NK-92 (cell line): ENCODE data around the gene ARHGEF16.

Experiments used
- DNase-seq: peaks from one replicate; lab custom pipeline; 2025; ENCODE audit not compliant: unreplicated experiment; lab: John Stamatoyannopoulos, UW

ARHGEF16 gene

DNA sequence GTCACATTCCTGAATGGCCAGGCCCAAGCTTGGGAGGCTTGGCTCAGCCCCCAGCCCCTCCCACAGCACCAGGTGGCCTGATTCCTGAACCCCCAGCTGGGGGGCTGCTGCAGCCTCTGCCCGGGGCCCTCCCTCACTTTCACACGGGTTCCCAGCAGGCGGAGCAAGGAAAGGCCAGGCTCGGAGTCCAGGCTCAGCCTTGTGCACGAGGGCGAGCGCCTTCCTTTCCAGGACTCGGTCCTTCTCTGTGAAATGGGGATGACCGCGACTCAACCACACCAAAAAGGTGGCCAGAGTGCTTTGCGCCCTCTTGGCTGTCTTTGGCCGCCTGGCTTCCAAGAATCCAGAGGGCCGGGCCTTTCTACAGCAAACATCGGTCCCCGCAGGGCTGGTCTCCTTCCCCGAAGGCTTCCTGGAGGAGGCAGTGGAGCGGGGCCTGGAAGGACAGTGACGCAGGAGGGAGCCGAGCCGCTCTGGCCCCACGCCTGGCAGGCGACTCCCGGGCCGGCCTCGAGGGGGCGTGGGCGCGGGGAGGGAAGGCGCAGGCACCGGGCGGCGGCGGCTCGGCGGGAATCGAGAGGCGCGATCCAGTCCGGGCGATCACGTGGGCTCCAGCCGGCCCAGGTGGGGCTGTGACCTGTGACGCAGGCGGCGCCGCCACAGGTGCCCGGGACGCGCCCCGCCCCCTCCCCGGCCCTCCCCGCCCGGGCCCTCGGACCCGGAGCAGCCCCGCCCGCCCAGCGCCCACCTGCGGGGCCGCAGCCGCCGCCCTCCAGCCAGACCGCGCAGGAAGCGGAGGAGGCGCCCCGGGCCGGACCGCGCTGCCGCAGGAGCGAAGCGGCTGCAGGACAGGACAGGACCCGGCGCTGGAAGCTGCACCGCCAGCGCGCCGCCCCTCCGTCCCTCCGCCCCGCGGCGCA is at the start of gene ARHGEF16:
Gene ARHGEF16, plus strand, starts transcription at position 775 of the 920 bp plus-strand sequence. CDS start 8,420 bp downstream, outside the sequence.
- no peak for DNase-seq

DNA sequence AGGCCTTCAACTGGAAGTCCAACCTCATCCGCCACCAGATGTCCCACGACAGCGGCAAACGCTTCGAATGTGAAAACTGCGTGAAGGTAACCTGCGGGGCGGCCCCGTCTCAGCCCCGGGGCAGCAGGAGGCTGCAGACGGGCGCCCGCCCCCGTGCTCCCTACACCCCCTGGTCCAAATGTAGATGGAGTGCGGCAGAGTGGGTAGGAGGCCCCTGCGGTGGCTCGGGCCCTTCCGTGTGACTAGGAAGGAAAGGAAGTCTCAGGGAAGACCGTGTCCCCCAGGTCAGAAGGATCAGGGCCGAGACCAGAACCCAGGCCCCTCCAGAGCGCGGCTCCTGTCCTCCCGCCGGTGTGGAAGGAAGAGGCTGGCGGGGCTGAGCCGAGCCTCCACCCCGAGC is 49.7 kb upstream of the ARHGEF16 start:
- DNase-seq: no peak

DNA sequence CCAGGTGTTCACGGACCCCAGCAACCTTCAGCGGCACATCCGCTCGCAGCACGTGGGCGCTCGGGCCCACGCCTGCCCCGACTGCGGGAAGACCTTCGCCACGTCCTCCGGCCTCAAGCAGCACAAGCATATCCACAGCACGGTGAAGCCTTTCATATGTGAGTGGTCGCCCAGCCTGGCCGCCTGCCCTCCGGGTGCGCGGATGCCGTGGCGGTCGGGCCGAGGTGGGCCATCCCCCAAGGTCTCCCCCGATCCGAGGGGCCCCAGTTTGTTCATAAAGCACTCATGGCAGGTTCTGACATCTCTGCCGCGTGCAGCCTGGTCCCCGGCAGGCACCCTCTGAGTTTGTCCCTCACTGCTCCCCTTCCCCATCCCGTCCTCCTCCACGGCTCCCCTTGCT is 49.0 kb upstream of the ARHGEF16 start:
- DNase-seq: no peak

DNA sequence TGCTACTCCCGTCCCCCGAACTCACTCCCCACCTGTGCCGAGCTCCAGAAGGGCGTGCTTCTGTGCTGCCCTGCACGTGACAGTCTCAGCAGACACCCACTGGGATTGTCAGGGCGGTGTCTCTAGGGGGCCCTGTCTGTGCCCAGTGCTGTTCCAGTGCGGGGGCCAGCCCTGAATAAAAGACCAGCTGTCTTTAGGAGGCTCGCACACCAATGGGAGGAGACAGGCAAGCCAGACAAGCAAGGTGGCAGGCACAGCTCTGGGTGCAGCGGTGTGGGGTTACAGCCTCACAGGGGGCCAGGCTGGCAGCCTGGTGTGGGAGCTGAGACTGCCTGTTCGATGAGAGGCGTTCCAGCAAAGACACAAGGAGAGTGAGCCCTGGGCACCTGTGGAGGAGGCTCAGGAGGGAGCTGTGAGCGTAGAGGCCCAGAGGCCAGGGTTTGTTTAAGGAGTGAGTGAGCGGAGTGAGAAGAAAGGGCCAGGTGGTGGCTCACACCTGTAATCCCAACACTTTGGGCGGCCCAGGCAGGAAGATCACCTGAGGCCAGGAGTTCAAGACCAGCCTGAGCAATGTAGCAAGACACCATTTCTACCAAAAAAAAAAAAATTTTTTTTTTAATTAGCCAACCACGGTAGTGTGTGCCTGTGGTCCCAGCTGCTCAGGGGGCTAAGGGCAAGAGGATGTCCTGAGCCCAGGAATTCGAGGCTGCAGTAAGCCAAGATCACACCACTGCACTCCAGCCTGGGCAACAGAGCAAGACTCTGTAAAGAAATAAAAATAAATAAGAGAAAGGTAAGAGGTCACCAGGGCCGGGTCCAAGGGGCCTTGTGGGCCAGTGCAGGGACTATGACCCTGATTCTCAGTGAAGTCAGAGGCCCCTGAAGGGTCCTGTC is 48.2 kb upstream of the ARHGEF16 start:
- DNase-seq: no peak

DNA sequence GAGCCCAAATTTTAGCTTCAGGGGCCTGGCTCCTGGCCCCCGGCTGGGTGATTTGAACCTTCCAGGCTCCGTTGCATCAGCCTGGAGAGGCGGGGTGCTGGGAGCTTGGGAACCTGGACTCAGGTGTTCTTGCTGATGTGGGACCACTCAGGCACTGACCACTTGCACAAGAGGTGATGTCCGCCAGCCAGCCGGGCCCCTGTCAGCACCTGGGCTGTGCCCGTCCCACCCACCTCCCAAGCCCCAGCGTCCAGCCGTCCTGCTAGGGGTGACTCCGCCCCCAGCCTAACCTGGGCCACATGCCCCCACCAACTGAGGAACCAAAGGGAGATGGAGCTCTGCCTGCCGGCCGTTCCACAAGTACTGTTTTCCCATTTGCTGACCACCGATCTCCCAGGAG is 47.4 kb upstream of the ARHGEF16 start:
- DNase-seq: no peak

DNA sequence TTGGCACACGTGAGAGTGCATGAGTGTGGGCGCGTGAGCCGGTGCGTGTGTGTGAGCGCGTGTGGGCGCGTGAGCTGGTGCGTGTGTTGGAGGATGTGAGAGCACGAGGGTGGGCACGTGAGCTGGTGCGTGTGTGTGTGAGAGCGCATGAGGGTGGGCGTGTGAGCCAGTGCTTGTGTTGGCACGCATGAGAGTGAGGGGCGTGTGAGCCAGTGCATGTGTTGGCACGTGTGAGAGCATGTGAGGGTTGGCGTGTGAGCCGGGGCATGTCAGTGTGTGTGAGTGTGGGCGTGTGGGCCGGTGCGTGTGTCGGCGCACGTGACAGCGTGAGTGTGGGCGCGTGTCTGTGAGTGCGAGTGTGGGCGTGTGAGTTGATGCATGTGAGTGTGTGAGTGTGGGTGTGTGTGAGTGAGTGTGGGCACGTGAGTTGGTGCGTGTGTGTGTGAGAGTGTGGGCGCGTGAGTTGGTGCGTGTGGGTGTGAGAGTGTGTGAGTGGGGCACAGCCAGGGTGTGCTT is 45.7 kb upstream of the ARHGEF16 start:
- no peak for DNase-seq

DNA sequence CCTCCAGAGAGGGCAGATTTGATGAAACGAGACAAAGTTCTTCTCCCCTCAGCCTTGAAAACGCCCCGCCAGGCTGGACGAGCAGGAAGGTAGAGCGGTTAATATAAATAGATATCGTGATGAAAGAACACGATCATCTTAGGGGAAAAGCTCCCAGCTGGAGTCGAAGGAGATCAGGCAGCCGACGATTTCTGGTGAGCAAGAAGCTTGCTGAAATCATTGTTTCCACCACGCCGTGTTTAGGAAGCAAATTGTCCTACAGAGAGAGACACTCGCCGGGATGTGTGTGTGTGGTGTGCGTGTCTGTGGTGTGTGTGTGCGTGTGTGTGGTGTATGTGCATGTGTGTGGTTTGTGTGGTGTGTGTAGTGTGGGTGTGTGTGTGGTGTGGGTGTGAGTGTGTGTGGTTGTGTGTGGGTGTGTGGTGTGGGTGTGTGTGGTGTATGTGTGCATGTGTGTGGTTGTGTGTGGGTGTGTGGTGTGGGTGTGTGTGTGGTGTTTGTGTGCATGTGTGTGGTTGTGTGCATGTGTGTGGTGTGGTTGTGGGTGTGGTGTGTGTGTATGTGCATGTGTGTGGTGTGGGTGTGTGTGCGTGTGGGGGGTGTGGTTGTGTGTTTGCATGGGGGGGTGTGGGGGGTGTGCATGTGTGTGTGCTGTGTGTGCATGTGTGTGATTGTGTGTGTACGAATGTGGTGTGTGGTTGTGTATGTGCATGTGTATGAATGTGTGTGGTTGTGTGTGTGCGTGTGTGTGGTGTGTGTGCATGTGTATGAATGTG is 44.9 kb upstream of the ARHGEF16 start:
- DNase-seq: no peak

DNA sequence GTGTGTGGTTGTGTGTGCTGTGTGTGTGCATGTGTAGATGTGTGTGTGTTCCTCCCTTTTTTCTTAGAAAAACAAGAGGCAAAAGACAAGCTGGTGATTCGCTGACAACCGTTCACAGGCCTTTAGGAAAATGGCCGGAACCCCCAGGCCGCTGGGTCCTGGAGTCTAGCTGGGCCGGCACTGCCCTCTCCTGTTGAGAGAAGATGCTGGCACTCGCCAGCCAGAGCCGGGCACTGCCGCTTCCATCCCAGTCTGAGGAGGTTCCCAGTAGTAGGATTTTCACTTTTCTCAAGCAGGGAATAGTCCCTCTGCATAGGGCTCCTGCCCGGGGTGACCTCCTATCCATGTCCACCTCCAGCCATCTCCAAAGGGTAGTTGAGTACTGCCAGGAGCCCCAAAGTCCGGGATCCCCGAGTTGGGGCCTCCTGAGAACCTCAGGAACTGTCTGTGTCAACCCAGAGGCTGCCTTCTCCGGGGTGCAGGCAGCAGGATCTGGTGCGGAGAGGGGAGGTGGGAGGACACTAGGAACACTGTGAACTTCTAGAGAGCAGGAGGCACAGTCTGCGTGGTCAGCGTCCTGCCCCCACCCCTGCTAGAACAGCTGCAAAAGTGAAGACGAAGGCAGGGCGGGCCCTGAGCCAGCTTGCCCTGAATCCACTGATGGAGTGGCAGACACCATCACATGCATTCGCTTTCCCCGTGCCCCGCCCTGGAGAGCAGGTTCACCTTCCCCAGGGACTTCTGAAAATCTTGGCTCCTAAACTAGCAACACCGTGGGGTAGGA is 44.1 kb upstream of the ARHGEF16 start:
- no peak for DNase-seq

DNA sequence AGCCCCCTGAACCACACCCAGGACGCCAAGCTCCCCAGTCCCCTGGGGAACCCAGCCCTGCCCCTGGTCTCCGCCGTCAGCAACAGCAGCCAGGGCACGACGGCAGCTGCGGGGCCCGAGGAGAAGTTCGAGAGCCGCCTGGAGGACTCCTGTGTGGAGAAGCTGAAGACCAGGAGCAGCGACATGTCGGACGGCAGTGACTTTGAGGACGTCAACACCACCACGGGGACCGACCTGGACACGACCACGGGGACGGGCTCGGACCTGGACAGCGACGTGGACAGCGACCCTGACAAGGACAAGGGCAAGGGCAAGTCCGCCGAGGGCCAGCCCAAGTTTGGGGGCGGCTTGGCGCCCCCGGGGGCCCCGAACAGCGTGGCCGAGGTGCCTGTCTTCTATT is 42.7 kb upstream of the ARHGEF16 start:
- no peak for DNase-seq

DNA sequence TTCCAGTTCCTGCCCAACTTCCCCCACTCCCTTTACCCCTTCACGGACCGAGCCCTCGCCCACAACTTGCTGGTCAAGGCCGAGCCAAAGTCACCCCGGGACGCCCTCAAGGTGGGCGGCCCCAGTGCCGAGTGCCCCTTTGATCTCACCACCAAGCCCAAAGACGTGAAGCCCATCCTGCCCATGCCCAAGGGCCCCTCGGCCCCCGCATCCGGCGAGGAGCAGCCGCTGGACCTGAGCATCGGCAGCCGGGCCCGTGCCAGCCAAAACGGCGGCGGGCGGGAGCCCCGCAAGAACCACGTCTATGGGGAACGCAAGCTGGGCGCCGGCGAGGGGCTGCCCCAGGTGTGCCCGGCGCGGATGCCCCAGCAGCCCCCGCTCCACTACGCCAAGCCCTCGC is 42.1 kb upstream of the ARHGEF16 start:
- no peak for DNase-seq

DNA sequence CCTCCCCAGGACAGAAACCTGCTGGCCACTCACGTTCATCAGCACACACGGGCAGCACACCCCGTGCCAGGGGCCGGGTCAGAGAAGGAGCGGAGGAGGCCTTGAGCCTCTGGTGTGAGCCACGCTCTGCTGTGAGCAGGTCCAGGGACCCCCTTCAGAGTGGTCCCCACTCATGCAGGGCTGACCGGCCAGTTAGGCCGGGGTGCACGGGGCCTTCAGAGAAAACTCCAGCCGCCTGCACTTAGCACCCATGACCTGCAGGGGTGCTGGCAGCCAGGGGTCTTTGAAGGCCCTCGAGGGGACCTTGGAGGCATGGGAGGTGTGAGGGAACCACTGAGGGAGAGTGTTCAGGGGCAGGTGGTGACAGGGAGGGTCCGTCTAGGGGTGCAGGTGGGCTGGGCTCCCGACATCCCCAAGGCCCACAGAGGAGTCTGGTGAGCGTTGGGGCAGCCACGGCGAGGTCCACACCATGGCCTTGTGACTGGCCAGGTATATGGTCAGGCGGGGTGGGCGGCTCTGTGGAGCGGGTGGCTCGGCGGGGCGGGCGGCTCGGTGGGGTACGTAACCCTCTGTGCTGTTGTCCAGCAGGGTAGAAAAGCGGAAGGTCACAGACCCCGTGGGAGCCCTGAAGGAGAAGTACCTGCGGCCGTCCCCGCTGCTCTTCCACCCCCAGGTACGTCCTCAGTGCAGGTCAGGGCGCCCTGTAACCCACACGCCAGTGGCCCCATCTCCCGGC is 40.3 kb upstream of the ARHGEF16 start:
- no peak for DNase-seq

DNA sequence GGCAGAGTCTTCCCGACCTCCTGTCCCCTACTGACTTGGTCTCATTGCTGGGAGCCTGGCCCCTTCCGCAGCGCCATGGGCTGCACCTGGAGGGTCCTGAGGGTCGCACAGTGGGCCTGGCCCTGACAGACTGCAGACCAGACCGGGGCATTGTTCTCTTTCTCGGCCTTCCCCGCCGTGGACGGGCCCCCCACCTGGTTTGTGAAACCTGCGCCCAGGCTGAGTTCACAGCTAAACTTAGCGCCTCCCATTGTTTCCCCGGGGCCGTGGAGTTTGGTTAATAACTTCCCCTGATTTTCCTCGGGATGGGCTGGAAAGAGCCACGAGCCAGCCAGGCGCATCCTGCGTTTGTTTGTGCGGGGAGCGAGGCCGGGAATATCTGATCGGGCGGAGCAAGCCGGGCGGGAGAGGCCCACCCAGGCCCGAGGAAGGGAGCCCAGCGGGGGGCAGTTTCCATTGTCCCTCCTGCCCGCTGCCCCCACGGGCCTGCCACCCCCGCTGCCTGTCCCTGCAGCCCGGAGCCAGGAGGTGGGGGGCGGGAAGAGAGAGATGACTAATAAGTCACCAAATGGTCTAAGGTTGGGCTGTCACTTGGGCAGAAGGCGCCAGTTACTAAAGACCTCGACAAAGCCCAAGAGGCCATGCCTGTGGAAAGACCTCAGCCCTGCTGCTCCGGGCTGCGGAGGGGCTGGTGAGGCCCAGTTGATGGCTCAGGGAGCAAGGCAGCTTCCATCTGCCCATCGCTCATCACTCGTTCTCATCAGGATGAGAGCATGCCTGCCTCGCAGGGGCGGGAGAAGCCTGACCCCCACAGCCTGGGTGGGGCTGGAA is 39.0 kb upstream of the ARHGEF16 start:
- DNase-seq: no peak

DNA sequence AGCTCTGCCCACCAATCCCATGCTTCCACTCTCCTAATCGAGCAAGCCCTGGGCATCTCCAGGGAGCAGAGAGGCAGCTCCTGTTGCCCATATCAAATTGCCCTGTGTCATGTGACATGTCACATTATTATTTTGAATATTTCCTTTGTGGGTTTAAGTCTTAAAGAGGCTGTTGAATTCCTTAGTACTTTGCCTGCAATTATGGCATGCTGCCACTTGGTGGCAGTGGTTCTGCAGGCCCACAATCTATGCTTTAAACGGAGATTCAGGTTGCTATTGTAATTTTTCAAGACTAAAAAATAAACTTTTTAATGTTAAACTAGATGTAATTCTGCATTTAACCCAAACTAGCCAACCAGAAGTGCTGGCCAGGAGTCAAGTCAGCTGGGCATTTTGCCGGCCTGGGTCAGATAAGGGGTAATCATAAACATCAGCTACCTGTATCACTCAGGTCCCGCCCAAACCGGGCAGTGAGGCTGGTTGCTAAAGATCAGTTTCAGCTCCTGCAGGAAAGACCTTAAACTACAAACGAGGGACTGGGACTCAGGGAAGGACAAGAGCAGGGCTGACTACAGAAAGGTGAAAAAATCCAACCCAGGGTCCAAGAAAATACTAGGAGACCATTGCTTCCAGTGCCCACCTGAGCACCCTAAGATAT is 37.3 kb upstream of the ARHGEF16 start:
- no peak for DNase-seq

DNA sequence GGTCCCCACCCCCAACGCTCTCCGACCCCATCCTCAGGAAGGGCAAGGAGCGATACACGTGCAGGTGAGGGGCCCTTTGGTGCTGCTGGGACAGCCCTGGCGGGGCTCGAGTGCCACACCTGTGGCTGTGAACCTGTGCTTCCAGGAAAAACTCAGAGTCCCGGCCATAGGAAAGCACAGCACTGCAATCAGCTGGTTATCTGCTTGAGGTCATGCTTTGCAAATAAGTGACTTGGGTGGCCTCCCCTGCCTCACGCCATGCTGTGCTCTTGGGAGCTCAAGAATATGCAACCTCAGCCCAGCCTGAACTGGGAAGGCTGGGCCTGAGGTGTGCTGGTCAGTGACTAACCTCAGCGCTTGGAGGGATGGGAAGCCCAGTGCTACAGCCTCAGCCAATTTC is 36.5 kb upstream of the ARHGEF16 start:
- DNase-seq: no peak

DNA sequence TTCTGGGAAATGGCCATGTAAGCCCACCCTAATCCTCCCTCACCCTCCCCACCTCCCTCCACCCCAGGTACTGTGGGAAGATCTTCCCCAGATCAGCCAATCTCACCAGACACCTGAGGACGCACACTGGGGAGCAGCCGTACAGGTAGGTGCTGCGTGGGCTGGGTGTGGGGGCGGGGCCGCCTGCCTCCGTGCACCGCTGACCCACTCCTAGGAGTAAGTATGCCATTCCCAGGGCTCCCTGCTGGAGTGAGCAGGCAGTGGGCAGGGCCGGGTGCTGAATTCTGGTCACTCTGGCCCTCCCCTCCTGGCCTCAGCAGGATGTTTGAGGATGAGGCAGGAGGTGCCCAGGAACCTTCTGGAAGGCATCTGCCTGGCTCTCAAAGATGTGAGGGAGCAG is 35.9 kb upstream of the ARHGEF16 start:
- DNase-seq: no peak

DNA sequence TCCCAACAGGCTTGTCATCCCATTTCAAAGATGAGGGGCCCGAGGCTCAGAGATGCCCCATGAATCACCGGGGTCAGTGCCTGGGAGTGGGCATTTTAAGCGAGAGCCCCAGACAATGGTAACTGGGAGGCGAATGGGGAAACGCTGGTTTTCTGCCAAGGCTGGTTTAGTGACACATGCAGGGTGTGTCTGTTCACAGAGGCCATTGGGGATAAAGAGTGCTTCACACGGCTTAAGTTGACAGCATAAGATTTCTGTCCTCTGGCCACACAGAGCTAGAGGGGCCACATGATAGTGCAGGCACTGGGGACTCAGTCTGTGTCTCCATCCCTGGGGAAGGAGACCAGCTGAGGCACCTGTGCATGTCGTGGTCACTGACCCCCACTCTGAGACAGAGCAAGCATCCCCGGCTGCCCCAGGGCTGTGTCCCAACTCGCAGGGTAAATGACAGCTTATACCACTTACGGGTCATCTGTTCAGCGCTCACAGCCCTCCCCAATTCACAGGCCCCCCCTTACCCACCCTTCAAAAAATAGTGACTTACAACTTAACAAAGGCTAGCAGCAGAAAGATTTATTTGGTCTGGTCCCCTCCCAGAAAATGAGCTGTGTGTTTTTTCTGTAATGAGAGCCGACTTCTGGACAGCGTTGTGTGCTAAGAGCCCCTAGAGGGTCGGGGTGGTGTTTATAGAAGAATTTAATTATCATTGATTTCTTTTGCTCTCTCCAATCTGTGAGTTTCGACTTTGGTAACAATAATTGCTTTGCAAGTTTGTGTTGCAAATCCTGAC is 34.9 kb upstream of the ARHGEF16 start:
- DNase-seq: no peak

DNA sequence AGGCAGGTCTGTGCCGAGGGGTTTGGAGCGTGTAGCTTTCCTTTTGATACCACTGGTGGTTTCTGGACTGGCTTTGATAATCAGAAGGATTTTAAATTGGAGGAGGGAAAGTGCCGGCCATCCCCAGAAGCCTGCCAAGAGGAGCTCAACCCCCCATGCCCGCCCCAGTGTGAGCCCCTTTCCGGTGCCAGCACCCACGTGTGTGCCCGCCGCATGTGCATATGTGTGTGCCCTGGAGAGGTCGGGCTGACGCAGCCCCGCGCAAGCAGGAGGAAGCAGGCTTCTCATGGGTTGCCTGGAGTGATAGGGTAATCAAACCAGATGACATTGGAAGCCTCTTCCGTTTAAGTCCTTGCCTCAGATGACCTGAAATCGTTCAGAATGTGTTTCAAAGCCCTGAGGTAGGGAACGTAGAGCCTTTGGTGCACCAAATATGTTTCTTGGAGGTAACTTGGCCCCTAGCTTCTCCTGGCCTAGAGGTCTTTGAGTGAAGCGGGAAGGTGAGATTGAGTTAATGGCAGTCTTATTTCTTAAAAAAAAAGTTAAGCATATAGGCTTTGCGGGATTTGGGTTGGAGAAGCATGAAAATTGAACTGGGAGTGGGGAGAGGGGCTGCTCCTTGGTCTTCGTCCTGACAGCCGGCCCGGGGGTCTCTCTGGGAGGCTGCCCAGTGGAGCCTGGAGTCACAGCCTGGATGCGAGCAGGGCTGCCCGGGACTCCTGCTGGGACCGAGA is 34.1 kb upstream of the ARHGEF16 start:
- no peak for DNase-seq
